ENCODE data around the gene SPPL2A. TPM values are rescaled to one million over a fixed set of nuclear protein-coding genes. Genes with fewer than 3 reads are reported as not detected.
A peak's percentile ranks its signal among the peaks of the same experiment; 100 is the strongest.

The SPPL2A gene
- polyA plus RNA-seq, 1 donor (not counting 4 experiments of a cell fraction or from before 2014, with no cell fraction given), result 59.4 TPM

DNA sequence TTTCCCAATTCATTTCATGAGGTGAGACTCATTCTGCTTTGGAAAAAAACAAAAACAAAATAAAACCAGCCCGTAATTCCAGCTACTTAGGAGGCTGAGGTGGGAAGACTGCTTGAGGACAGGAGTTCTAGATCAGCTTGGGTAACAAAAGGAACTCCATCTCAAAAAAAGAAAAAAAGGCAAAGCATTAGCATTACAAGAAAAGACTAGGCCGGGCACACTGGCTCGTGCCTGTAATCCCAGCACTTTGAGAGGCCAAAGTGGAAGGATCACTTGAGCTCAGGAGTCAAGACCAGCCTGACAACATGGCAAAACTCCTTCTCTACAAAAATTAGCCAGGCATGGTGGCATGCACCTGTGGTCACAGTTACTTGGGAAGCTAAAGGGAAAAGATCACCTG lies 112.8 kb downstream of the SPPL2A start:
- no peaks in the 10 kb centered on the region for H3K27me3 ChIP-seq (ENCODE audit: control insufficient read depth, extremely low read depth, insufficient read depth, low read length)
- H2AFZ ChIP-seq (ENCODE audit: control insufficient read depth, low read length), result no peak overlapping the region
- H3K4me2 ChIP-seq (ENCODE audit: control insufficient read depth, extremely low read depth, insufficient read depth, low read depth, low read length), result peak overlapping the region; percentile 18
- peaks cover 4 to 12% of the 10 kb centered on the region in 2 experiments for H3K36me3 ChIP-seq (ENCODE audit: control insufficient read depth in 2 of 2, extremely low read depth in 1 of 2, insufficient read depth in 2 of 2, low read length in 2 of 2)
- H3K4me1 ChIP-seq (ENCODE audit: control insufficient read depth, extremely low read depth, insufficient read depth, low read length), result peaks cover 15% of the 10 kb centered on the region
- dilution Hi-C loops (cut with MboI; ENCODE audit: extremely low pct_ligation_motif_present, low sequenced_read_pairs), result no loop called here
- peak overlapping the region; percentile 59 for H3K27ac ChIP-seq (ENCODE audit: control insufficient read depth, insufficient read depth, low read length)
- no peaks in the 10 kb centered on the region for H4K20me1 ChIP-seq (ENCODE audit: control insufficient read depth, extremely low read depth, insufficient read depth, low read length)
- H3K4me3 ChIP-seq (ENCODE audit: control insufficient read depth in 2 of 3, extremely low read depth in 1 of 3, insufficient read depth in 2 of 3, low read depth in 1 of 3, low read length in 3 of 3), result no peak overlapping the region
- TF ChIP-seq EZH2 (IDR thresholded peaks at IDR 0.05; ENCODE audit: low read length) (no peak), CTCF (optimal IDR thresholded peaks at IDR 0.05 in 1 of 3, IDR thresholded peaks at IDR 0.05 in 1 of 3, conservative IDR thresholded peaks at IDR 0.05 in 1 of 3; ENCODE audit: extremely low read depth in 1 of 3, insufficient read depth in 2 of 3, low read length in 3 of 3) (no peak)
- no peaks in the 10 kb centered on the region for H3K9me3 ChIP-seq (ENCODE audit: control insufficient read depth, low read depth, low read length)
- DNase-seq (ENCODE audit: low read depth, low spot score) (no peak), FAIRE-seq (no peak)
- H3K9ac ChIP-seq (ENCODE audit: control insufficient read depth, extremely low read depth, insufficient read depth, low read length), result peak overlapping the region; percentile 37
- H3K9me1 ChIP-seq (ENCODE audit: control insufficient read depth, extremely low read depth, insufficient read depth, low read length), result no peaks in the 10 kb centered on the region
- H3K79me2 ChIP-seq (ENCODE audit: control insufficient read depth, insufficient read depth, low read length), result peaks cover 4% of the 10 kb centered on the region

Small RNA genes lying within 50 kb of the gene (small RNA-seq; reads per million reads assigned to genes)
- gene AC012100.1 (ENCODE audit: insufficient read length in 3 of 3, low read depth in 3 of 3, low replicate concordance in 1 of 3) (0 reads per million in 3 experiments), gene RN7SL354P (ENCODE audit: insufficient read length in 3 of 3, low read depth in 3 of 3, low replicate concordance in 1 of 3) (0 reads per million in 3 experiments)

Other genes with a start within 250 kb of the SPPL2A start
- gene USP50, start 219.0 kb downstream of the SPPL2A start, polyA plus RNA-seq, result 0.12 TPM in 1 of 3 replicates, not detected in the others
- gene TRPM7, start 78.9 kb downstream of the SPPL2A start, polyA plus RNA-seq, result 14.4 to 25.4 TPM (median 19.6 TPM) in 3 replicates
- gene AP4E1, start 143.0 kb upstream of the SPPL2A start, polyA plus RNA-seq, result 4.2 to 7.9 TPM (median 5.4 TPM) in 3 replicates

Data from keratinocyte (primary cell).